IMR-90 (cell line): ENCODE results near the gene ZBTB4. TPM values are rescaled to one million over a fixed set of nuclear protein-coding genes. Genes with fewer than 3 reads are reported as not detected.

Source experiments
- ATAC-seq: fragments of 200-7000 bp; cut with Tn5 transposase; 2 replicates; pipeline ENCODE4 v1.9.1; 2020; ENCODE audit warnings: low read depth, mild to moderate bottlenecking, moderate library complexity
- BruUV-seq: library from RNA; stranded (reverse); fragments of 400-500 nt; replicated peaks from 2 replicates; lab custom pipeline; 2021; lab: Mats Ljungman, UMichigan
- CTCF ChIA-PET: fragments of 300-600 bp; formaldehyde crosslinking; extraction: SDS; loops from one replicate; lab custom pipeline; 2021; ENCODE audit warnings: antibody characterized with exemption; lab: Yijun Ruan, JAX
- POLR2A ChIA-PET: fragments of 300-600 bp; sonication (Branson Sonifier 250); formaldehyde crosslinking; loops from one replicate; lab custom pipeline; 2022; ENCODE audit warnings: antibody characterized with exemption; ENCODE audit not compliant: unreplicated experiment; lab: Charles Lee
- DNase-seq: peaks from one replicate; pipeline ENCODE4 v3.0.0; 2013
- H2AFZ ChIP-seq: replicated peaks from 2 replicates; pipeline ENCODE3; 2013; ENCODE audit warnings: low read length, mild to moderate bottlenecking; ENCODE audit not compliant: poor library complexity
- H2AK5ac ChIP-seq: 2 replicates; pipeline ENCODE4 v1.6.1; 2013; ENCODE audit warnings: low read depth, low read length, inconsistent platforms
- H2AK9ac ChIP-seq: replicated peaks from 2 replicates; pipeline ENCODE3; 2013; ENCODE audit warnings: mild to moderate bottlenecking, low read depth, low read length, moderate library complexity; ENCODE audit not compliant: poor library complexity
- H2BK120ac ChIP-seq: 2 replicates; pipeline ENCODE4 v1.6.1; 2013; ENCODE audit warnings: low read depth, low read length, inconsistent platforms
- H2BK15ac ChIP-seq: 3 replicates; pipeline ENCODE4 v1.6.1; 2013; ENCODE audit warnings: low read depth, low read length, inconsistent platforms
- H2BK20ac ChIP-seq: 2 replicates; pipeline ENCODE4 v1.6.1; 2013; ENCODE audit warnings: low read depth, mild to moderate bottlenecking, inconsistent platforms, low read length, moderate library complexity
- H2BK5ac ChIP-seq: 2 replicates; pipeline ENCODE4 v1.6.1; 2013; ENCODE audit warnings: mild to moderate bottlenecking, low read depth, low read length, inconsistent platforms; ENCODE audit not compliant: poor library complexity, severe bottlenecking
- H3K14ac ChIP-seq: replicated peaks from 2 replicates; pipeline ENCODE4 v1.6.1; 2013; ENCODE audit warnings: low read depth, low read length, inconsistent platforms
- H3K18ac ChIP-seq: 2 replicates; pipeline ENCODE4 v1.6.1; 2013; ENCODE audit warnings: low read depth, low read length, control low read depth
- H3K23ac ChIP-seq: 2 replicates; pipeline ENCODE4 v1.6.1; 2013; ENCODE audit warnings: low read depth, low read length, inconsistent platforms
- H3K27ac ChIP-seq: 2 replicates; pipeline ENCODE4 v1.5.1; 2013; ENCODE audit warnings: mild to moderate bottlenecking, control low read depth, low read length; ENCODE audit not compliant: insufficient read depth
- H3K27me3 ChIP-seq: 2 replicates; pipeline ENCODE4 v1.6.1; 2013; ENCODE audit warnings: low read length; ENCODE audit not compliant: control insufficient read depth, insufficient read depth
- H3K36me3 ChIP-seq: 2 replicates; pipeline ENCODE4 v1.6.1; 2013; ENCODE audit warnings: low read length, mixed read lengths; ENCODE audit not compliant: control insufficient read depth, insufficient read depth
- H3K4ac ChIP-seq: 2 replicates; pipeline ENCODE4 v1.6.1; 2013; ENCODE audit warnings: low read depth, low read length, inconsistent platforms
- H3K4me1 ChIP-seq: 2 replicates; pipeline ENCODE4 v1.6.1; 2013; ENCODE audit warnings: low read length, mixed read lengths; ENCODE audit not compliant: control insufficient read depth, insufficient read depth
- H3K4me2 ChIP-seq: 2 replicates; pipeline ENCODE4 v1.6.1; 2013; ENCODE audit warnings: low read depth, mild to moderate bottlenecking, control low read depth, low read length, moderate library complexity
- H3K4me3 ChIP-seq: 2 replicates; pipeline ENCODE4 v1.5.1; 2013; ENCODE audit warnings: low read depth, mild to moderate bottlenecking, control low read depth, low read length, moderate library complexity; ENCODE audit not compliant: insufficient read depth
- H3K56ac ChIP-seq: 2 replicates; pipeline ENCODE4 v1.6.1; 2013; ENCODE audit warnings: low read length, inconsistent platforms; ENCODE audit not compliant: insufficient read depth; ENCODE audit errors: extremely low read depth
- H3K79me1 ChIP-seq, 2 experiments: 2 replicates each; pipeline ENCODE4 v1.6.1; 2013; ENCODE audit warnings: low read length in 2 of 2, inconsistent platforms in 1 of 2, low read depth in 1 of 2
- H3K9ac ChIP-seq: 2 replicates; pipeline ENCODE4 v1.6.1; 2013; ENCODE audit warnings: low read depth, low read length, control low read depth
- H3K9me1 ChIP-seq: 2 replicates; pipeline ENCODE4 v1.6.1; 2013; ENCODE audit warnings: low read length, inconsistent platforms; ENCODE audit not compliant: insufficient read depth
- H3K9me3 ChIP-seq: 2 replicates; pipeline ENCODE4 v1.6.1; 2013; ENCODE audit warnings: low read length; ENCODE audit not compliant: control insufficient read depth, insufficient read depth
- H4K20me1 ChIP-seq: 2 replicates; pipeline ENCODE4 v1.6.1; 2013; ENCODE audit warnings: low read length, inconsistent platforms; ENCODE audit not compliant: insufficient read depth
- H4K5ac ChIP-seq: 2 replicates; pipeline ENCODE4 v1.6.1; 2013; ENCODE audit warnings: mild to moderate bottlenecking, low read depth, low read length, control low read depth
- H4K8ac ChIP-seq, 2 experiments: 2 replicates each; pipeline ENCODE4 v1.6.1; 2013; ENCODE audit warnings: low read depth in 2 of 2, low read length in 2 of 2, control low read depth in 1 of 2, inconsistent platforms in 1 of 2
- H4K91ac ChIP-seq: 2 replicates; pipeline ENCODE4 v1.6.1; 2013; ENCODE audit warnings: low read depth, low read length, inconsistent platforms; ENCODE audit not compliant: insufficient read depth
- BHLHE40 ChIP-seq: fragments of 150-350 bp; IDR thresholded peaks from 2 replicates; pipeline ENCODE4 v1.6.1; 2016; ENCODE audit warnings: mild to moderate bottlenecking, low read depth, low read length
- FOS ChIP-seq: fragments of 150-350 bp; IDR thresholded peaks from 2 replicates; pipeline ENCODE4 v1.6.1; 2016; ENCODE audit warnings: low read depth, low read length
- MAFK ChIP-seq: IDR thresholded peaks from 2 replicates; pipeline ENCODE4 v1.6.1; 2012; ENCODE audit warnings: low read depth, low read length, improper control_type of control experiment
- MAZ ChIP-seq: IDR thresholded peaks from 2 replicates; pipeline ENCODE4 v1.6.1; 2012; ENCODE audit warnings: low read depth, mild to moderate bottlenecking, low read length, improper control_type of control experiment, moderate library complexity, borderline replicate concordance
- MXI1 ChIP-seq: IDR thresholded peaks from 2 replicates; pipeline ENCODE4 v1.6.1; 2012; ENCODE audit warnings: low read depth, mild to moderate bottlenecking, low read length, moderate library complexity, borderline replicate concordance
- NFE2L2 ChIP-seq: fragments of 150-350 bp; IDR thresholded peaks from 2 replicates; pipeline ENCODE4 v1.6.1; 2016; ENCODE audit warnings: low read depth, mild to moderate bottlenecking, low read length
- POLR2A ChIP-seq: IDR thresholded peaks from 2 replicates; pipeline ENCODE4 v1.6.1; 2012; ENCODE audit warnings: mild to moderate bottlenecking, low read depth, low read length
- RAD21 ChIP-seq: IDR thresholded peaks from 2 replicates; pipeline ENCODE4 v1.6.1; 2012; ENCODE audit warnings: low read length, improper control_type of control experiment
- RCOR1 ChIP-seq: IDR thresholded peaks from 2 replicates; pipeline ENCODE4 v1.6.1; 2012; ENCODE audit warnings: mild to moderate bottlenecking, low read length, improper control_type of control experiment; ENCODE audit not compliant: insufficient replicate concordance
- SMC3 ChIP-seq: fragments of 150-350 bp; IDR thresholded peaks from 2 replicates; pipeline ENCODE4 v1.6.1; 2016; ENCODE audit warnings: low read depth, mild to moderate bottlenecking, antibody characterized with exemption, low read length, moderate library complexity
- whole genome bisulfite sequencing, 2 experiments: methylation state at CpG; one replicate each; pipeline versions ENCODE4 v1.1.5 to v1.1.7; 2013; ENCODE audit warnings: missing lambda C conversion rate in 2 of 2; ENCODE audit not compliant: insufficient read length in 1 of 2; ENCODE audit errors: extremely low coverage in 2 of 2; 5-methylcytosine and 5-hydroxymethylcytosine counted together
- dilution Hi-C: fragments of 300-500 bp; cut with HindIII; formaldehyde crosslinking; loops from one replicate; pipeline ENCODE4 v1.14.3; 2018; ENCODE audit warnings: low sequenced_read_pairs; ENCODE audit not compliant: unreplicated experiment
- in situ Hi-C: fragments of 300-500 bp; cut with MboI; formaldehyde crosslinking; loops from 3 replicates; pipeline ENCODE4 v1.14.3; 2019; ENCODE audit warnings: low sequenced_read_pairs, inconsistent platforms, mixed read lengths
- intact Hi-C: fragments of 100-400 bp; cut with micrococcal nuclease; formaldehyde crosslinking; loops from 2 replicates; pipeline ENCODE4 v1.10.0; 2022
- polyA plus RNA-seq, 3 experiments: library from polyadenylated mRNA; depleted of rRNA; stranded (reverse); fragments of >200 nt; gene quantifications; 2 replicates each; pipeline ENCODE4 v1.2.3, GENCODE V29; 2012; ENCODE audit warnings: low replicate concordance in 1 of 3
- total RNA-seq: library from RNA; depleted of rRNA; stranded (reverse); fragments of >200 nt; gene quantifications from 2 replicates; pipeline ENCODE4 v1.2.3, GENCODE V29; 2012
- TF ChIP-seq, protein P1 (sequence below): conservative IDR thresholded peaks from 2 replicates; pipeline ENCODE4 v1.5.1; 2012; ENCODE audit warnings: mild to moderate bottlenecking, low read depth, low read length, improper control_type of control experiment
- TF ChIP-seq, protein P2 (sequence below): fragments of 150-350 bp; IDR thresholded peaks from 2 replicates; pipeline ENCODE4 v1.6.1; 2017; ENCODE audit warnings: mild to moderate bottlenecking, antibody characterized with exemption, low read length, low read depth
- TF ChIP-seq, protein P3 (sequence below): fragments of 150-350 bp; IDR thresholded peaks from 2 replicates; pipeline ENCODE4 v1.6.1; 2016; ENCODE audit warnings: low read depth, mild to moderate bottlenecking, low read length, moderate library complexity, borderline replicate concordance

The ZBTB4 gene
- total and polyA plus RNA-seq, 2 of the 4 experiments (the other 2 are of a cell fraction): 6.3 to 20.3 TPM

DNA sequence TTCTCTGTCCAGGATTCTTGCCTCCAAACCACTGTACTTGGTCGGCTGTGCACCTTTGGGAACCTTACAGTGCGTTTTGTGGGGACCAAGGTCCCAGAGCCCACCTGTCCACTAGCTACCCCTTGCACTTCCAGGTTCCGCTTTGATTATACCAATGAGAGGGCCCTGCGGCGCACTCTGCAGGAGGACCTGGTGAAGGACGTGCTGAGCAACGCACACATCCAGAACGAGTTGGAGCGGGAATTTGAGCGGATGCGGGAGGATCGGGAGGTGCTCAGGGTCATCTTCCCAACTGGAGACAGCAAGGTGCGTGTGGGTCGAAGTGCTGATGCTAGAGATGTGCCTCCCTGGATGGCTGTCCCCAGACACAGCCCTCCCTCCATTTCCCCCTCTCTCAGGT lies 23.6 kb upstream of the ZBTB4 start:
- Histone ChIP-seq H2BK5ac (no peak overlapping the region), H3K9me1 (peaks cover 2% of the 10 kb centered on the region; the same call in 1 of the 2 replicates), H3K23ac (no peak overlapping the region), H3K9ac (no peak overlapping the region), H2AFZ (no peak overlapping the region), H3K27ac (no peak overlapping the region), H4K91ac (no peak overlapping the region), H3K56ac (no peak overlapping the region), H3K18ac (no peak overlapping the region), H4K20me1 (peaks cover 9% of the 10 kb centered on the region; the same call in 1 of the 2 replicates), H4K5ac (no peak overlapping the region), H3K4me1 (no peaks in the 10 kb centered on the region), H3K14ac (no peak overlapping the region), H3K4me3 (no peak overlapping the region), H3K79me1 (peaks cover 32 to 39% of the 10 kb centered on the region in 2 experiments), H3K9me3 (no peaks in the 10 kb centered on the region), H3K27me3 (no peaks in the 10 kb centered on the region), H2AK9ac (no peak overlapping the region), H2AK5ac (no peak overlapping the region), H2BK120ac (no peak overlapping the region), H3K4me2 (no peak overlapping the region), H3K4ac (no peak overlapping the region), H2BK15ac (no peak overlapping the region), H4K8ac (no peak overlapping the region), H2BK20ac (no peak overlapping the region), H3K36me3 (peaks cover 73% of the 10 kb centered on the region)
- ChIA-PET POLR2A (no interaction called here), CTCF (interaction anchor here (1.2 kb wide), 1 partner anchor 11 kb away, joined by 3 read pairs; no protein-coding TSS in a partner anchor)
- ATAC-seq (no peak), DNase-seq (no peak)
- intact Hi-C loops (no loop called here), in situ Hi-C loops (no loop called here), dilution Hi-C loops (no loop called here)
- TF ChIP-seq, protein P1, sequence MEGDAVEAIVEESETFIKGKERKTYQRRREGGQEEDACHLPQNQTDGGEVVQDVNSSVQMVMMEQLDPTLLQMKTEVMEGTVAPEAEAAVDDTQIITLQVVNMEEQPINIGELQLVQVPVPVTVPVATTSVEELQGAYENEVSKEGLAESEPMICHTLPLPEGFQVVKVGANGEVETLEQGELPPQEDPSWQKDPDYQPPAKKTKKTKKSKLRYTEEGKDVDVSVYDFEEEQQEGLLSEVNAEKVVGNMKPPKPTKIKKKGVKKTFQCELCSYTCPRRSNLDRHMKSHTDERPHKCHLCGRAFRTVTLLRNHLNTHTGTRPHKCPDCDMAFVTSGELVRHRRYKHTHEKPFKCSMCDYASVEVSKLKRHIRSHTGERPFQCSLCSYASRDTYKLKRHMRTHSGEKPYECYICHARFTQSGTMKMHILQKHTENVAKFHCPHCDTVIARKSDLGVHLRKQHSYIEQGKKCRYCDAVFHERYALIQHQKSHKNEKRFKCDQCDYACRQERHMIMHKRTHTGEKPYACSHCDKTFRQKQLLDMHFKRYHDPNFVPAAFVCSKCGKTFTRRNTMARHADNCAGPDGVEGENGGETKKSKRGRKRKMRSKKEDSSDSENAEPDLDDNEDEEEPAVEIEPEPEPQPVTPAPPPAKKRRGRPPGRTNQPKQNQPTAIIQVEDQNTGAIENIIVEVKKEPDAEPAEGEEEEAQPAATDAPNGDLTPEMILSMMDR: peak; percentile 25; the same call in 1 of the 2 replicates
- TF ChIP-seq SMC3 (peak; percentile 22; the same call in 1 of the 2 replicates), FOS (no peak), MAZ (no peak), MAFK (no peak), RCOR1 (no peak), MXI1 (no peak), NFE2L2 (no peak), POLR2A (no peak), BHLHE40 (no peak), RAD21 (peak; percentile 29; the same call in 1 of the 2 replicates)
- TF ChIP-seq, protein P2, sequence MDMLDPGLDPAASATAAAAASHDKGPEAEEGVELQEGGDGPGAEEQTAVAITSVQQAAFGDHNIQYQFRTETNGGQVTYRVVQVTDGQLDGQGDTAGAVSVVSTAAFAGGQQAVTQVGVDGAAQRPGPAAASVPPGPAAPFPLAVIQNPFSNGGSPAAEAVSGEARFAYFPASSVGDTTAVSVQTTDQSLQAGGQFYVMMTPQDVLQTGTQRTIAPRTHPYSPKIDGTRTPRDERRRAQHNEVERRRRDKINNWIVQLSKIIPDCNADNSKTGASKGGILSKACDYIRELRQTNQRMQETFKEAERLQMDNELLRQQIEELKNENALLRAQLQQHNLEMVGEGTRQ: no peak
- TF ChIP-seq, protein P3, sequence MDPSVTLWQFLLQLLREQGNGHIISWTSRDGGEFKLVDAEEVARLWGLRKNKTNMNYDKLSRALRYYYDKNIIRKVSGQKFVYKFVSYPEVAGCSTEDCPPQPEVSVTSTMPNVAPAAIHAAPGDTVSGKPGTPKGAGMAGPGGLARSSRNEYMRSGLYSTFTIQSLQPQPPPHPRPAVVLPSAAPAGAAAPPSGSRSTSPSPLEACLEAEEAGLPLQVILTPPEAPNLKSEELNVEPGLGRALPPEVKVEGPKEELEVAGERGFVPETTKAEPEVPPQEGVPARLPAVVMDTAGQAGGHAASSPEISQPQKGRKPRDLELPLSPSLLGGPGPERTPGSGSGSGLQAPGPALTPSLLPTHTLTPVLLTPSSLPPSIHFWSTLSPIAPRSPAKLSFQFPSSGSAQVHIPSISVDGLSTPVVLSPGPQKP: no peak
- 93% methylated on average over 11 of the region's 14 CpGs; no CpG with 5 or more reads in 1 of the 2 experiments for WGBS, 2 experiments
- BruUV-seq: TSS peak; percentile 8
